Stimulated activated CD4-positive, alpha-beta T cell treated with anti-CD3 and anti-CD28 coated beads, Interleukin-2, amount 100 ng/mL, for 24 hours (primary cell): ENCODE results near the gene ZFP62.

Experiments used
- DNase-seq, 2 donors: peaks; one replicate each; pipeline ENCODE4 v3.0.0-alpha.2; 2020

ZFP62 gene

GRCh38 chr5:180866985-180867384 is 5.9 kb upstream of the ZFP62 start:
- DNase-seq: no peak

- no peak for DNase-seq
Observed at GRCh38 chr5:180865981-180866695, 5.1 kb upstream of the ZFP62 start.

DNA sequence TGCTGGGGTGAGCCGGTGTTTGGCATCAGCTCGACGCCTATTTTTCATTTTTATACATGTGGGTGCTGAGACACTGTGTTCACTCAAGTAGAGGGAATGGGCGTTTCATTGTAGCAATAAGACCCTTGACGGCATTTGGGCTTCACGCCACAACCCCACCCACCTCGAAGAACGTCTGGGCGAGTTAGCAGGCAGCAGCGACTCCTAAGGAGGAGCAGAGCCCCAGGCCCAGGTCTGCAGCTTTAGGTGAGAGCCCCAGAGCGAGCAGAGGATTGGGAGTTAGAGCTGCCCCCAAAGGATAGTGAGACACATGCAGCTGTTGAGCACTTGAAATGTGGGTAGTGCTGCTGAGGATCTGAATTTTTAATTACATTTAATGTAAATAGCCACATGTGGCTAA is 1.6 kb upstream of the ZFP62 start:
- no peak for DNase-seq

DNA sequence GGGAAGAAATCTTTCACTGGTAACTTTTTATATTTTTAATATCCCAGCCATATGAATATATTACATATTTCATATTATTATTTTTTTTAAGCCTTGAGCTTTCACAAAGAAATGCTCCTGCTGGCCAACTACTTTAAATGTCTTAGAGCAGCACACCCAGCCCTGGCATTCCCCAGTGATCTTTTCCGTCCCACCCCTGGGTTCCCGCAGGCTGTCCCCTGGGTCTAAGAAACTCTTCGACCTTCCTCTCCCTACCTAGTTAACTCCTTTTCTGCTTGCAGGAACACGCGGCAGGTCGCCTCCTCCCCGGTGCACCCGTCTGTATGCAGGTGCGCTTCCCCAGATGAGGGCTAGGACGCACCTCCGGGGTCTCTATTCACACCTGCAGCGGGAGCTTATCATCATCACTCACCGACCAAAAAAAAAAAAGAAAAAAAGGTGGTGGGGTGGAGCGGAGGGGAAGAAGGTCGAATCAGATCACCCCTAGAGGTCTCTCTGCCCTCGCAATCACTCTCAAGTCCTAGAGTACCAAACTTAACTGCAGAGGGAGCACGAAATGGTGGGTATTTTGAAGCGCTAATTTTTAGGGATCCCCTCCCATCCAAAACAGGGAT is 696 bp downstream of the ZFP62 start:
- DNase-seq: peak in 1 of 2 donors; percentile 33

DNA sequence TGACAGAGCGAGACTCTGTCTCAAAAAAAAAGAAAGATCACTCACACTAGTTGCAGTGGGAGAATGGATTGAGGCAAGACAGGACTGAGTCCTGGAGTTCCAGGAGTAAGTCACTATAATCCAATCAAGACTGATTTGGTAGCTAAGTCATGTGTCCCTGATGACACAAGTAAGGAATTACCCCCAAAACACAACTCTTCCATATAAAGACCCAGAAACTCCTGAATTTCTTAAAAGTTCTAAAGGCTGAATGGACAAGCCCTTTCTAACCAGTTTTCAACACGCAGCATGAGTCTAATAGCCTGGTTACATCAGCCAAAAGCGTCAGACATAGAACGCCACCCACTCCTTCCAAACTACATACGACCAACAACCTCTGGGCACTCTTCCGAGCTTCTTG is 2.5 kb downstream of the ZFP62 start:
- DNase-seq: no peak

- DNase-seq: no peak
Observed at GRCh38 chr5:180853848-180854176, 7.3 kb downstream of the ZFP62 start.

DNA sequence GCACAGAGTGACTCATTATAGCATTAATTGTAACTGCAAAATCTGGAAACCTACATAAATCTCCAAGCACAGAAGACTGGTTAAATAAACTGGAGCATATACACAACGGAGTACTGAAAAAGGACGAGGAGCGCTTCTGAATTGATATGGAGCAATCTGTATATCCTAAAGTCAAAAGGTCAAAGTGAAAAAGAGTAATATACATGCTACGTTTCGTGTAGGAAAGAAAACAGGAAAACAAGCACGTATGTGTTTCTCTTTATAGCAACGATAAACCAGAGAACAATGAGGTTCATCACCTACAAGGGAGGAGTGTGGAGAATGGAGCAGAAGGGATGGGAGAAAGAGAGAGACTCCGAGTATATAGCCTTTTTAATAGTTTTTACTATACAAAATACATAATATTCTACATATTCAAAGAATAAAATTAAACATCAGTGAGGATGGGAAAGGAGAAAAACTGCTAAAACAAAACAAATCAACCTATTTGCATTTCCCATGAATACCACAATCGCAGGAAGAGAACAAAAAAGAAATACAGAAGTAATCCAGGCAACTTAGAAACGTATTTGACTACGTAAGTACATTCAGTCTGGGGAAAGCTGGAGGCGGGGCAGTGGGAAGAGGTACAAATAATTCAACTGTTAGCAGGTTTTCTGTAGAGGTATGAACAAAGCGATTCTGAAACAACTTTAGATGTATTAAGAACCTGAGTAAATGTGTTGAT is 7.8 kb downstream of the ZFP62 start:
- DNase-seq: no peak

DNA sequence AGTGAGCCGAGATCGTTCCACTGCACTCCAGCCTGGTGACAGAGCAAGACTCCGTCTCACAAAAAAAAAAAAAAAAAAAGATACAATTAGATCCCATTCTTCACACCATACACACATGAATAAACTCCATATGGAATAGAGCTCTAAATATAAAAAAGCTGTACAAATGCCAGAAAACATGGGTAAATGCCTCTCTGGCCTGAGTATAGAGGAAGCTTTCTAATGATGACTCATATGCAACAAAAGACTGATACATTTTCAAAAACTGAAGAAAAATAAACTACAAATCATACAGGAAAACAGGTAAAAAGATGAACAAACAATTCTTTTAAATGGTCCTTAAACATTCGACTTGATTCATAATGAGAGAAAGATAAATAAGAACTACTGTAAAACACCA is 8.6 kb downstream of the ZFP62 start:
- DNase-seq: no peak

GRCh38 chr5:180850434-180851078 is 10.5 kb downstream of the ZFP62 start:
- DNase-seq: no peak

DNA sequence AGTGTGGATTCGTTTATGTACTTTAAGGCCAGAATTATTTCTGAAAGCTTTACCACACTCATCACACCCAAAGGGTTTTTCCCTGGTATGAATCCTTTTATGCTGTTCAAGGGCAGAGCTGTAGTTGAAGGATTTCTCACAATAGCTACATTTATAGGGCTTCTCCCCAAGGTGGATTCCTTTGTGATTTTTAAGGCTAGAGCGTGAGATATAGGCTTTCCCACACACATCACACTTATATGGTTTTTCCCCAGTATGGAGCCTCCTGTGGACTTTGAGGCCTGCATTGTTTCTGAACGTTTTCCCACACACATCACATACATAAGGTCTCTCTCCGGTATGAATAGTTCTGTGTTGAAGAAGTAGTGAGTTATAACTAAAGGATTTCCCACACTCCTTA is 11.2 kb downstream of the ZFP62 start:
- no peak for DNase-seq

DNA sequence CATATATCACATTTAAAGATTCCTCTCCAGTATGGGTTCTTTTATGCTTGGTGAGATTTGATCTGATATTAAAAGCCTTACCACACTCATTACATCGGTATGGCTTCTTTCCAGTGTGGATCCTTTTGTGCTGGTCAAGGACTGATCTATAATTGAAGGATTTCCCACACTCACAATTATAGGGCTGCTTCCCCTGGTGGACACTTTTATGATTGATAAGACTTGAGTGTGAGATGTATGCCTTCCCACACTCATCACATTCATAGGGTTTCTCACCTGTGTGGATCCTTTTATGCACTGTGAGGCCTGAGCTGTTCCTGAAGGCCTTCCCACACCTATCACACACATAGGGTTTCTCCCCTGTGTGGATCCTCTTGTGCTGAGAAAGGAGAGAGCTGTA is 12.2 kb downstream of the ZFP62 start:
- no peak for DNase-seq

GRCh38 chr5:180848265-180848664 is 12.8 kb downstream of the ZFP62 start:
- no peak for DNase-seq

GRCh38 chr5:180847026-180847425 is 14.1 kb downstream of the ZFP62 start:
- no peak for DNase-seq

DNA sequence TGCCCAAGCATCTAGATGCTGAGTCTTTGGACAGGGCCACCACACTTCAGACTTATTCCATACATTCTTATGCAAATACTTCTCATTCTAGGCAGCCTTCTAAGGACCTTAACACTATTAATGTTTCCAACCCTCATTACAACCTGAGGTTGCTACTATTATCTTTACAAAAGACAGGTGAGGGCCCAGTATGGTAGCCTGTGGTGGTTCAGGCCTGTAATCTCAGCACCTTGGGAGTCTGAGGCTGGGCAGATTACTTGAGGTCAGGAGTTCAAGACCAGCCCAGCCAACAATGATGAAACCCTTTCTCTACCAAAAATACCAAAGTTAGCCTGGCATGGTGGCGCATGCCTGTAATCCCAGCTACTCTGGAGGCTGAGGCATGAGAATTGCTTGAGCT is 16.2 kb downstream of the ZFP62 start:
- no peak for DNase-seq

- no peak for DNase-seq
Observed at GRCh38 chr5:180844432-180844831, 16.6 kb downstream of the ZFP62 start.

DNA sequence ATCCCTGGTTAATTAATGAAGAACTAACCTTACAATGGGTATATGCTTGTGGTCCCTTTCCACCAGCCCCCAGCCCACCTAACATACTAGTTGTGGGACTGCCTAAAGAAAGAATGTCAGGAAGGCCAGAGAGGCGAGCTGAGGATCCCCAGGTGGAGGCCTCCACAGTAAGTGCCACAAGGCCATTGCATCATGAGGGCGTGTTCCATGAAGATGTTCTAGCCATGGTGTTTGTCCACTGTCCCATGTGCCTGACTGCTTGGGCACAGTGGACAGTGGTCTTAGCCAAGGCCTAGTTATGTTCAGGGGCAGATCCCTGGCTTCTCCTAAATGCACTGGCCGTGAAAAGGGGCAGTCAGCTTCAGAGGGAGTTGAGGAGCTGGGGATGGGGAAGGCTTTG is 21.1 kb downstream of the ZFP62 start:
- DNase-seq: no peak

GRCh38 chr5:180839227-180839626 is 21.8 kb downstream of the ZFP62 start:
- DNase-seq: no peak

GRCh38 chr5:180837478-180837877 is 23.6 kb downstream of the ZFP62 start:
- DNase-seq: no peak

DNA sequence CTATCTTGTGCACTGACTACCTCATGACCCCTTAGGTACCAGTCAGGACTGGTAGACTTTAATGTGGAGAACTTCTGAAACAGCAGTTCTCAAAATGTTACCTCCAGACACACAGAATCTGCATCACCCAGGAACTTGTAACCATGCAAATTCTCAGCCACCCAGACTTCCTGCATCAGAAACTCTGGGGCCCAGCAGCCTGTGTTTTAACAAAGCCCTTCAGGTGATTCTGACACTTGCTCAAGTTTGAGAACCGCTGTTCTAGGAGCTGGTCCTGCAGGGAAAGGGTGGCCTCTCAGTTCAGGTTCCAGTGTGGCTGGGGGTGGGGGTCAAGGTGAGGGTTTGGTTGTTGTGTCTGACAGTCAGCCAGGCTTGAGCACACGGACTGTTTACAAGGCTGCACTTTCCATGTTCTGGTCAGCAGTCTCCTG is 28.4 kb downstream of the ZFP62 start:
- DNase-seq: peak; percentile 44 to 47

GRCh38 chr5:180831139-180832093 is 29.7 kb downstream of the ZFP62 start:
- peak; percentile 82 to 85 for DNase-seq

DNA sequence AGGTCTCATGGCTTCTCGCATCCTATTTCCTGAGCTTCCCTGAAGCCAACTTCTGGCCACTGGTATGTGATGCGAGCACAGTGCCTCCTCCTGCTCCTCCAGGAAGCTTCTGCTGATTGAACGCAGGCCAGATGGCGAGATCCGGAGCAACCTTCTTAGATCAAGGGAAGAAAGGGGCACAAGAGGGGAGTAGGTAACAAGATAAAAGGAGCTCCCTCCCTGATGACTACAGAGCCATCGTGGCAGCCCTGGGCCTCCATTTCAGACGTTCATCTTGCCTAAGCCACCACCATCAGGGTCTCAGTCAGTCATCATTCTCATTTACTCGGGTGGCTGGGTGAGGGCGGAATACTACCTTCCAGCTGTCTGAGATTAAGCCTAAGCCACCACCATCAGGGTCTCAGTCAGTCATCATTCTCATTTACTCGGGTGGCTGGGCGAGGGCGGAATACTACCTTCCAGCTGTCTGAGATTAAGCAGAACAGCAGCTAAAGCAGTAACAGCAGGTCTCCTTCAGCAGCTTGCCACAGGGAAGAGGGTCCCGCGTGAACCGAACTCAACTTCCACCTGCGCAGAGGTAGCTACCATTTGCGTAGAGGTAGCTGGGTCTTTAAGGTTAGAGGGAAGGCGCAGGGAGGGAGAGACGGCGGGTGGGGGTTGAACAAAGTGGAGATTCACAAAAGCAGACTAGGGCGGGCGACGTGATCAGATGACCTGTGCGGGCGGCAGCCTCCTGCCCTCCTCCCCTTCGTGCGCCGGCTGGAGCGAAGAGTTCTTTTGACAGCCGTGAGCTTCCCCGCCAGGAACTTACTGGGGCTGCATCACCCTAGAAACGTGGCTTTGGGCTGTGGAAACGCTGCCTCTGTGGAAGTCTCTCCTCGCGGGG is 30.6 kb downstream of the ZFP62 start:
- DNase-seq: peak; percentile 69 to 72

- DNase-seq: no peak
Observed at GRCh38 chr5:180829726-180830125, 31.4 kb downstream of the ZFP62 start.
